Lower leg skin (tissue), 4 donors: ENCODE measurements around the gene SLC6A18. TPM values are rescaled to one million over a fixed set of nuclear protein-coding genes. Genes with fewer than 3 reads are reported as not detected.

ENCODE experiments used
- DNase-seq, 2 donors: peaks; one replicate each; pipeline ENCODE4 v3.0.0-alpha.2; 2019; ENCODE audit warnings: low spot score in 2 of 2
- H3K4me3 ChIP-seq: fragments of 200-600 bp; sonication (generic); 2 replicates; pipeline ENCODE4 v1.5.1; 2017; ENCODE audit warnings: mild to moderate bottlenecking, low read depth; ENCODE audit not compliant: poor library complexity, severe bottlenecking
- POLR2A ChIP-seq, 2 donors: fragments of 450-650 bp; IDR thresholded peaks; one replicate each; pipeline ENCODE4 v1.6.1; 2016 to 2017; ENCODE audit warnings: antibody characterized with exemption in 2 of 2, mild to moderate bottlenecking in 1 of 2, moderate library complexity in 1 of 2
- WGBS, 2 donors: methylation state at CpG; one replicate each; pipeline ENCODE4 v1.1.5; 2018; 5-methylcytosine and 5-hydroxymethylcytosine counted together
- intact Hi-C: fragments of 100-400 bp; cut with DNase I; formaldehyde crosslinking; loops from one replicate; pipeline ENCODE4 v1.15.0; 2023; ENCODE audit warnings: low total_unique reads
- total RNA-seq, 4 donors: library from RNA; depleted of rRNA; stranded (reverse); fragments of >200 nt; gene quantifications; one replicate each; pipeline ENCODE4 v1.1.0, GENCODE V29; 2016
- TF ChIP-seq, protein P1 (sequence below), 3 donors: fragments of 450-650 bp; IDR thresholded peaks; one replicate each; pipeline ENCODE4 v1.5.1; 2016; ENCODE audit warnings: antibody characterized with exemption in 3 of 3, mild to moderate bottlenecking in 3 of 3, moderate library complexity in 2 of 3

Gene SLC6A18
- total RNA-seq, 4 donors from 2014 or later: not detected

- DNase-seq: no peak
- intact Hi-C loops: no loop called here
- no peak for TF ChIP-seq POLR2A (IDR thresholded peaks at IDR 0.05)
- TF ChIP-seq, protein P1, sequence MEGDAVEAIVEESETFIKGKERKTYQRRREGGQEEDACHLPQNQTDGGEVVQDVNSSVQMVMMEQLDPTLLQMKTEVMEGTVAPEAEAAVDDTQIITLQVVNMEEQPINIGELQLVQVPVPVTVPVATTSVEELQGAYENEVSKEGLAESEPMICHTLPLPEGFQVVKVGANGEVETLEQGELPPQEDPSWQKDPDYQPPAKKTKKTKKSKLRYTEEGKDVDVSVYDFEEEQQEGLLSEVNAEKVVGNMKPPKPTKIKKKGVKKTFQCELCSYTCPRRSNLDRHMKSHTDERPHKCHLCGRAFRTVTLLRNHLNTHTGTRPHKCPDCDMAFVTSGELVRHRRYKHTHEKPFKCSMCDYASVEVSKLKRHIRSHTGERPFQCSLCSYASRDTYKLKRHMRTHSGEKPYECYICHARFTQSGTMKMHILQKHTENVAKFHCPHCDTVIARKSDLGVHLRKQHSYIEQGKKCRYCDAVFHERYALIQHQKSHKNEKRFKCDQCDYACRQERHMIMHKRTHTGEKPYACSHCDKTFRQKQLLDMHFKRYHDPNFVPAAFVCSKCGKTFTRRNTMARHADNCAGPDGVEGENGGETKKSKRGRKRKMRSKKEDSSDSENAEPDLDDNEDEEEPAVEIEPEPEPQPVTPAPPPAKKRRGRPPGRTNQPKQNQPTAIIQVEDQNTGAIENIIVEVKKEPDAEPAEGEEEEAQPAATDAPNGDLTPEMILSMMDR (IDR thresholded peaks at IDR 0.05): no peak
- 64 to 71% methylated on average over 21 to 22 of the region's 22 CpGs for WGBS, 2 donors
- H3K4me3 ChIP-seq: no peak overlapping the region
These were observed 10.8 kb upstream of the SLC6A18 start for GRCh38 chr5:1214163-1214935.

DNA sequence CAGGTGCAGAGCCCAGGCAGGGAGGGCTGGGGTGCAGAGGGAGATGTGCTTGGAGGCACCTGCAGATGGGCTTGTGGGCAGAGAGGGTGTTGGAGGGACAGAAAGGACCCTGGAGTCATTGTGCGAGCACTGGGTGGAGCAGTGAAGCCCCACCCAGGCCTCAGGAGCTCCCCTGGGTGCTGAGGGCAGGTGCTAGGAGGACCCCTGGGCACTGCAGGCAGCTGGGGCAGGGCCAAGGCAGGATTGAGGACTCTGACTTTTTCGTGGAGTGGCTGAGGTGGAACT lies 10.3 kb upstream of the SLC6A18 start:
- no peak for DNase-seq
- intact Hi-C loops: no loop called here
- 31 to 50% methylated on average over 2 of the region's 2 CpGs for WGBS, 2 donors
- no peak overlapping the region for H3K4me3 ChIP-seq
- TF ChIP-seq, protein P1 (IDR thresholded peaks at IDR 0.05): no peak
- no peak for TF ChIP-seq POLR2A (IDR thresholded peaks at IDR 0.05)

DNA sequence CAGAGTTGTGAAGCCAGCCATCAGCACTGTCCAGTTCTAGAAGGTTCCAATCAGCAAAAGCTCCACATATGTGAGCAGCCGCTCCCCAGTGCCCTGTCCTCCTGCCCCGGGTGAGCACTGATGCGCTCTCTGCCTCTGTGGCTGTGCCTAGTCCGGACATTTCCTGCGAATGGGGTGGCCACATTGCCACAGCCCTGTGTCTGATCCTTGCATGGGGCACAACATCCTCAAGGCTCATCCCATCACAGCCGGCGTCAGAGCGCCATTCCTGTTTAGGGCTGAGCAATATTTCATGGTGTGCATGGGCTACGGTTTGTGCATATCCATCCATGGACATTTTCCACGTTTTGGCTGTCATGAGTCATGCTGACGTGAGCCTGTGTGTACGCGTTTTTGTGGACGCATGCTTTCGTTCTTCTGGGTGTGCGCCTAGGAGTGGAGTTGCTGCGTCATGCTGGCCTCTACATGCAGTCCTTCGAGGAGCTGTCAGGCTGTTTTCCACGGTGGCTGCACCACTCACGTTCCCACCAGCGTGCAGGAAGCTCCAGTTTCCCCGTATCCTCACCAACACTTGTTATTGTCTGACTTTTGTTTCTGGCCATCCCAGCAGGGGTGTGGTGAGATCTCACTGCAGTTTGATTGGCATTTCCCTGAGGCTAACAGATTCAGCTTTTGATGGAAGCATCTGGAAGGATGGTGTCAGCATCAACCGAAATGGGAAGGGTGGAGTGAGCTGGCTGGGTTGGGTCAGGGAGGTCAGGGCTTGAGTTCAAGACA lies 9.7 kb upstream of the SLC6A18 start:
- intact Hi-C loops: no loop called here
- WGBS, 2 donors: 91% methylated on average over 23 of the region's 23 CpGs
- TF ChIP-seq, protein P1 (IDR thresholded peaks at IDR 0.05): no peak
- TF ChIP-seq POLR2A (IDR thresholded peaks at IDR 0.05): no peak
- DNase-seq: no peak
- no peak overlapping the region for H3K4me3 ChIP-seq

GRCh38 chr5:1216211-1216917 lies 8.8 kb upstream of the SLC6A18 start:
- H3K4me3 ChIP-seq: no peak overlapping the region
- no peak for DNase-seq
- WGBS, 2 donors: 93 to 94% methylated on average over 26 to 37 of the region's 38 CpGs
- TF ChIP-seq, protein P1 (IDR thresholded peaks at IDR 0.05): no peak
- no peak for TF ChIP-seq POLR2A (IDR thresholded peaks at IDR 0.05)
- intact Hi-C loops: no loop called here

- intact Hi-C loops: no loop called here
These were observed 8.3 kb upstream of the SLC6A18 start for GRCh38 chr5:1216918-1217295.

More at GRCh38 chr5:1216918-1217295, 8.3 kb upstream of the SLC6A18 start:
- TF ChIP-seq, protein P1 (IDR thresholded peaks at IDR 0.05): no peak
- TF ChIP-seq POLR2A (IDR thresholded peaks at IDR 0.05): no peak
- no peak overlapping the region for H3K4me3 ChIP-seq
- WGBS, 2 donors: 86 to 87% methylated on average over 15 to 17 of the region's 18 CpGs
- no peak for DNase-seq
